ENCODE measurements around the gene NRP1. TPM values are rescaled to one million over a fixed set of nuclear protein-coding genes. Genes with fewer than 3 reads are reported as not detected.
A peak's percentile ranks its signal among the peaks of the same experiment; 100 is the strongest.

The NRP1 gene
- total and polyA plus RNA-seq, 4 donors = 18.5 to 188 (median 71.7) TPM

DNA sequence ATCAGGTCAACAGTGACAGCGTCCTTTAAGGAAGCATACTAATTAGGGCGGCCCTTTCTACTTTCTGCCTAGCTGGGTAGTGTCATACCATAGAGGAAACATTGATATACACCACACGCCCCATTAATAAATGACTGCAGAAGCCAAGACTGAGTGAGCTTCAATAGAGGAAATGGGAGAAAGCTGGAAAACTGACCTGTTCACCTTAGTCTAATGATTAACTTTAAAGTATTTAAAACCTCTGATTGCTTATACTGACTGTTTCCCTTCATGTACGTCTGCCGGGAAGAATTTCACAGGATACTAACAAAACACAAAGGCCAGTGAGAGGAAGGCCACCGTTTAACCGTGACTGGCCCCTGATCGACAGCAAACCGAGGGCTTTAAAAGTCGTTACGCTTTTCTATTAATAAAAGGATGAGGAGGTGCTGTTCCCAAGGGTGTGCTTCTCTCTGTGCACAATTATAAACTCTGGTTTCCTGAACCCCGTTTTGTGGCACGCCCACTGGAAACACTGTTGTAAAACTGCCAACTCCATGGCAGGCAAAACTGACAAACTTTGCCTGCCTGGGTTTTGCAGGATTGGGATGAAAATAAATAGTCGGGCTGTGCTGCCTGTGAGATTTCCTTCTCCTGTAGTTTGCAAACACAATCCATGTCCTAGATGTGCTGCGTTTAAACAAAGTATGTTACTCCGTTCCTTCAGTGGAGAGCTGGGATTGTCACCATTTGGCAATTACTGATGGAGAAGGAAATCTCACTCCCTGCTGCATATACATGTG, 137.6 kb downstream of the NRP1 start:
- DNase-seq (peak; percentile 43 to 72 (median 63)), ATAC-seq (ENCODE audit: insufficient read depth, low FRiP score) (peak; percentile 12)
- TF ChIP-seq, protein P1, sequence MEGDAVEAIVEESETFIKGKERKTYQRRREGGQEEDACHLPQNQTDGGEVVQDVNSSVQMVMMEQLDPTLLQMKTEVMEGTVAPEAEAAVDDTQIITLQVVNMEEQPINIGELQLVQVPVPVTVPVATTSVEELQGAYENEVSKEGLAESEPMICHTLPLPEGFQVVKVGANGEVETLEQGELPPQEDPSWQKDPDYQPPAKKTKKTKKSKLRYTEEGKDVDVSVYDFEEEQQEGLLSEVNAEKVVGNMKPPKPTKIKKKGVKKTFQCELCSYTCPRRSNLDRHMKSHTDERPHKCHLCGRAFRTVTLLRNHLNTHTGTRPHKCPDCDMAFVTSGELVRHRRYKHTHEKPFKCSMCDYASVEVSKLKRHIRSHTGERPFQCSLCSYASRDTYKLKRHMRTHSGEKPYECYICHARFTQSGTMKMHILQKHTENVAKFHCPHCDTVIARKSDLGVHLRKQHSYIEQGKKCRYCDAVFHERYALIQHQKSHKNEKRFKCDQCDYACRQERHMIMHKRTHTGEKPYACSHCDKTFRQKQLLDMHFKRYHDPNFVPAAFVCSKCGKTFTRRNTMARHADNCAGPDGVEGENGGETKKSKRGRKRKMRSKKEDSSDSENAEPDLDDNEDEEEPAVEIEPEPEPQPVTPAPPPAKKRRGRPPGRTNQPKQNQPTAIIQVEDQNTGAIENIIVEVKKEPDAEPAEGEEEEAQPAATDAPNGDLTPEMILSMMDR (IDR thresholded peaks at IDR 0.05; ENCODE audit: control extremely low read depth, extremely low read depth) = no peak
- no peaks in the 10 kb centered on the region for H3K9me3 ChIP-seq (ENCODE audit: control insufficient read depth in 4 of 4, insufficient read depth in 3 of 4, low read length in 3 of 4)
- no peaks in the 10 kb centered on the region for H3K27me3 ChIP-seq (ENCODE audit: control insufficient read depth in 3 of 3, insufficient read depth in 3 of 3, low read length in 2 of 3)
- H3K9ac ChIP-seq (ENCODE audit: insufficient read depth in 1 of 2, low read length in 2 of 2) = no peak overlapping the region
- H3K4me3 ChIP-seq = peak overlapping the region; percentile 27
- H3K36me3 ChIP-seq (ENCODE audit: control insufficient read depth in 4 of 4, insufficient read depth in 4 of 4, low read length in 4 of 4) = peaks cover 5 to 50% (median 45%) of the 10 kb centered on the region in 4 donors
- peak overlapping the region; percentile 58 to 83 for H3K27ac ChIP-seq (ENCODE audit: low read depth in 1 of 2, low read length in 1 of 2)
- WGBS, 2 donors = 24 to 47% methylated on average over 16 of the region's 16 CpGs
- peaks cover 4 to 38% (median 15%) of the 10 kb centered on the region in 5 donors for H3K4me1 ChIP-seq (ENCODE audit: control insufficient read depth in 5 of 5, insufficient read depth in 5 of 5, low read length in 5 of 5)

DNA sequence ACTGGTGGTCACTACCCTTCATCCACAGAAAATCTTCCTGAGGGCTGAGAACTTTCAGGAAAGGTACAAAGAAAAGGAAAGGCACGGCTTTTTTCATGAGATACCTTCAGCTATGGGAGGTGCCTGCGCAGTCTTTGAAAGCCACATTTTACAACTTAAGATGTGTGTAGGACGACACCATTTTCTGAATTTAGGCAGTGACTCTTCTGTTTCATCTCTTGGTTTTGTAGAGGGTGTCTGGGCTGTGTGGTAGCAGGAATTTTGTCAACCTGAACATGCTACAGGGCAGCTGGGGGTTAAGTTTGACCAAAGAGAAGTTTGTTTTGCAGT, 138.1 kb downstream of the NRP1 start:
- H3K9ac ChIP-seq (ENCODE audit: insufficient read depth in 1 of 2, low read length in 2 of 2) = no peak overlapping the region
- H3K27me3 ChIP-seq (ENCODE audit: control insufficient read depth in 3 of 3, insufficient read depth in 3 of 3, low read length in 2 of 3) = no peaks in the 10 kb centered on the region
- H3K9me3 ChIP-seq (ENCODE audit: control insufficient read depth in 4 of 4, insufficient read depth in 3 of 4, low read length in 3 of 4) = no peaks in the 10 kb centered on the region
- H3K36me3 ChIP-seq (ENCODE audit: control insufficient read depth in 4 of 4, insufficient read depth in 4 of 4, low read length in 4 of 4) = peaks cover 5 to 52% (median 44%) of the 10 kb centered on the region in 4 donors
- DNase-seq (no peak), ATAC-seq (ENCODE audit: insufficient read depth, low FRiP score) (no peak)
- WGBS, 2 donors = 80 to 88% methylated on average over 3 of the region's 3 CpGs
- TF ChIP-seq, protein P1 (IDR thresholded peaks at IDR 0.05; ENCODE audit: control extremely low read depth, extremely low read depth) = no peak
- H3K27ac ChIP-seq (ENCODE audit: low read depth in 1 of 2, low read length in 1 of 2) = peak overlapping the region; percentile 58 to 77
- peaks cover 0 to 38% (median 15%) of the 10 kb centered on the region in 5 donors for H3K4me1 ChIP-seq (ENCODE audit: control insufficient read depth in 5 of 5, insufficient read depth in 5 of 5, low read length in 5 of 5)
- H3K4me3 ChIP-seq = no peak overlapping the region

DNA sequence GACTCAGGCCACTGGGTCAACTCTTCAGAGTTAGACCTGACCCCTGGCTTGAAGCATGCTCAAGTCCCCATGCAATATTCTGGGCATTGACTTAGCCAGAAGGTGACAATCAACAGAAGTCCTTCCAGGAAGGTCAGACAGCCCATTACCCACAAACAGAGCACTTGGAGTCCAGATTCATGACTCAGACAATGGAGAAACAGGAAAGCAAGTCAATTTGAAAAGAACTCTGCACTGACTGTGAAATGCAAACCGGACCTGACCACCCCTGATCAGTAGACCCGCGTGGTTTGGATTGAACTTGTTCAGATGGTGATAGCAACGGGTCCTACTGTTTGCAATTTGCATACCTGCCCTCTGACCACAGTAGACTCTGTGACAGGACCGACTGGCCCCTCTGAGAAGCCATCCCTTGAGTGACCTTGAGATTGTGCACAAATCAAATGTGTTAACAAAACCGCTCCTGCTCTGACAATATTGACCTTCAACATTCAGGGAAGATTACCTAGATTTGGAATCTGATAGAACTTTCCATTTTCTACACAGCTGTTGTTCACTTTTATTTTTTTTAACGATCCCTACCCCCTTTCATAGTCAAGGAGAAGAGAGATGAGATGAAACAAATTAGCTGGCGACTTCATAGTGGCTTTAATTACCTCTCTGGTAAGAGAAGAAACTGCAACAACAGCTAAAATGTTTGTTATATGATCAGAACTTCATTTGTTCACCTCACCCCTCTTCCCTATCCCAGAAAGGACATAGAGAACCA, 138.7 kb downstream of the NRP1 start:
- Histone ChIP-seq H3K4me3 (no peak overlapping the region), H3K27ac (ENCODE audit: low read depth in 1 of 2, low read length in 1 of 2) (peak overlapping the region; percentile 58 to 77), H3K27me3 (ENCODE audit: control insufficient read depth in 3 of 3, insufficient read depth in 3 of 3, low read length in 2 of 3) (no peaks in the 10 kb centered on the region), H3K9me3 (ENCODE audit: control insufficient read depth in 4 of 4, insufficient read depth in 3 of 4, low read length in 3 of 4) (no peaks in the 10 kb centered on the region), H3K4me1 (ENCODE audit: control insufficient read depth in 5 of 5, insufficient read depth in 5 of 5, low read length in 5 of 5) (peaks cover 0 to 38% (median 15%) of the 10 kb centered on the region in 5 donors), H3K9ac (ENCODE audit: insufficient read depth in 1 of 2, low read length in 2 of 2) (no peak overlapping the region), H3K36me3 (ENCODE audit: control insufficient read depth in 4 of 4, insufficient read depth in 4 of 4, low read length in 4 of 4) (peaks cover 4 to 57% (median 39%) of the 10 kb centered on the region in 4 donors)
- TF ChIP-seq, protein P1 (IDR thresholded peaks at IDR 0.05; ENCODE audit: control extremely low read depth, extremely low read depth) = no peak
- ATAC-seq (ENCODE audit: insufficient read depth, low FRiP score) = no peak
- WGBS, 2 donors = 77 to 80% methylated on average over 8 of the region's 8 CpGs
- no peak for DNase-seq

Measured in lung (tissue), 12 donors.